Skeletal muscle satellite cell (primary cell): ENCODE data around the gene KCNQ1.

ENCODE experiments used
- H3K27me3 ChIP-seq: 2 replicates; pipeline ENCODE4 v1.7.0; 2013; ENCODE audit warnings: low read length; ENCODE audit not compliant: control insufficient read depth, insufficient read depth
- H3K36me3 ChIP-seq: 2 replicates; pipeline ENCODE4 v1.7.0; 2013; ENCODE audit warnings: mild to moderate bottlenecking, control low read depth, low read length; ENCODE audit not compliant: insufficient read depth
- H3K4me1 ChIP-seq: 2 replicates; pipeline ENCODE4 v1.7.0; 2013; ENCODE audit warnings: low read length; ENCODE audit not compliant: control insufficient read depth, insufficient read depth
- H3K4me2 ChIP-seq: 2 replicates; pipeline ENCODE4 v1.7.0; 2013; ENCODE audit warnings: mild to moderate bottlenecking, low read length
- H3K4me3 ChIP-seq: 2 replicates; pipeline ENCODE4 v1.7.0; 2013; ENCODE audit warnings: low read length
- H3K9ac ChIP-seq: 2 replicates; pipeline ENCODE4 v1.7.0; 2013; ENCODE audit warnings: mild to moderate bottlenecking, low read depth, low read length, moderate library complexity
- H3K9me3 ChIP-seq: replicated peaks from 2 replicates; pipeline ENCODE4 v1.7.0; 2013; ENCODE audit warnings: mild to moderate bottlenecking, control low read depth, low read length

Gene KCNQ1

GRCh38 chr11:2800655-2801531, 356.1 kb downstream of the KCNQ1 start:
- Histone ChIP-seq H3K27me3 (peaks cover 26% of the 10 kb centered on the region), H3K4me2 (no peak overlapping the region), H3K9ac (no peak overlapping the region), H3K4me1 (peaks cover 8% of the 10 kb centered on the region), H3K36me3 (no peaks in the 10 kb centered on the region), H3K4me3 (no peak overlapping the region), H3K9me3 (no peaks in the 10 kb centered on the region)

GRCh38 chr11:2801711-2802388, 357.0 kb downstream of the KCNQ1 start:
- H3K36me3 ChIP-seq = no peaks in the 10 kb centered on the region
- peaks cover 8% of the 10 kb centered on the region for H3K4me1 ChIP-seq
- H3K4me3 ChIP-seq = no peak overlapping the region
- H3K4me2 ChIP-seq = no peak overlapping the region
- no peak overlapping the region for H3K9ac ChIP-seq
- peaks cover 35% of the 10 kb centered on the region for H3K27me3 ChIP-seq
- H3K9me3 ChIP-seq = no peaks in the 10 kb centered on the region

- Histone ChIP-seq H3K36me3 (no peaks in the 10 kb centered on the region), H3K9ac (no peak overlapping the region), H3K4me3 (no peak overlapping the region), H3K4me1 (peaks cover 8% of the 10 kb centered on the region), H3K9me3 (no peaks in the 10 kb centered on the region), H3K27me3 (peaks cover 41% of the 10 kb centered on the region), H3K4me2 (no peak overlapping the region)
Measured at GRCh38 chr11:2802389-2803185, 357.8 kb downstream of the KCNQ1 start.

- H3K4me2 ChIP-seq = no peak overlapping the region
- no peaks in the 10 kb centered on the region for H3K36me3 ChIP-seq
- no peaks in the 10 kb centered on the region for H3K9me3 ChIP-seq
- H3K9ac ChIP-seq = no peak overlapping the region
- peaks cover 49% of the 10 kb centered on the region for H3K27me3 ChIP-seq
- peaks cover 8% of the 10 kb centered on the region for H3K4me1 ChIP-seq
- no peak overlapping the region for H3K4me3 ChIP-seq
Measured at GRCh38 chr11:2803186-2804091, 358.6 kb downstream of the KCNQ1 start.

GRCh38 chr11:2804189-2804588, 359.4 kb downstream of the KCNQ1 start:
- Histone ChIP-seq H3K4me2 (no peak overlapping the region), H3K4me3 (no peak overlapping the region), H3K9me3 (no peaks in the 10 kb centered on the region), H3K4me1 (peaks cover 8% of the 10 kb centered on the region), H3K9ac (no peak overlapping the region), H3K27me3 (peaks cover 51% of the 10 kb centered on the region), H3K36me3 (no peaks in the 10 kb centered on the region)

- H3K4me1 ChIP-seq = peaks cover 8% of the 10 kb centered on the region
- no peak overlapping the region for H3K9ac ChIP-seq
- no peak overlapping the region for H3K4me3 ChIP-seq
- peaks cover 57% of the 10 kb centered on the region for H3K27me3 ChIP-seq
- no peaks in the 10 kb centered on the region for H3K9me3 ChIP-seq
- no peak overlapping the region for H3K4me2 ChIP-seq
- H3K36me3 ChIP-seq = no peaks in the 10 kb centered on the region
Measured at GRCh38 chr11:2804701-2805387, 360.0 kb downstream of the KCNQ1 start.

GRCh38 chr11:2805388-2806056, 360.7 kb downstream of the KCNQ1 start:
- H3K9ac ChIP-seq = no peak overlapping the region
- no peaks in the 10 kb centered on the region for H3K9me3 ChIP-seq
- no peak overlapping the region for H3K4me3 ChIP-seq
- H3K36me3 ChIP-seq = no peaks in the 10 kb centered on the region
- no peak overlapping the region for H3K4me2 ChIP-seq
- H3K27me3 ChIP-seq = peaks cover 60% of the 10 kb centered on the region
- H3K4me1 ChIP-seq = peaks cover 8% of the 10 kb centered on the region

GRCh38 chr11:2806351-2807024, 361.7 kb downstream of the KCNQ1 start:
- Histone ChIP-seq H3K36me3 (no peaks in the 10 kb centered on the region), H3K4me3 (no peak overlapping the region), H3K9me3 (no peaks in the 10 kb centered on the region), H3K4me2 (no peak overlapping the region), H3K9ac (no peak overlapping the region), H3K27me3 (peaks cover 61% of the 10 kb centered on the region), H3K4me1 (peaks cover 8% of the 10 kb centered on the region)

- peaks cover 8% of the 10 kb centered on the region for H3K4me1 ChIP-seq
- H3K4me2 ChIP-seq = no peak overlapping the region
- no peaks in the 10 kb centered on the region for H3K36me3 ChIP-seq
- H3K9me3 ChIP-seq = no peaks in the 10 kb centered on the region
- H3K27me3 ChIP-seq = peaks cover 61% of the 10 kb centered on the region
- H3K9ac ChIP-seq = no peak overlapping the region
- no peak overlapping the region for H3K4me3 ChIP-seq
Measured at GRCh38 chr11:2807025-2807681, 362.3 kb downstream of the KCNQ1 start.
